HepG2 (cell line): ENCODE measurements around the gene SPRED2. TPM values are rescaled to one million over a fixed set of nuclear protein-coding genes. Genes with fewer than 3 reads are reported as not detected.

Experiments
- ARHGAP35 ChIP-seq: sonication (generic); formaldehyde crosslinking; IDR thresholded peaks from 2 replicates; pipeline ENCODE4 v1.9.0; 2022; ENCODE audit warnings: mild to moderate bottlenecking, inconsistent platforms, moderate library complexity, missing genetic modification reagents, borderline replicate concordance
- CREBL2 ChIP-seq: sonication (generic); formaldehyde crosslinking; IDR thresholded peaks from 2 replicates; pipeline ENCODE4 v1.8.1; 2023; ENCODE audit warnings: missing genetic modification reagents, mild to moderate bottlenecking, borderline replicate concordance
- E2F2 ChIP-seq: sonication (generic); formaldehyde crosslinking; IDR thresholded peaks from 2 replicates; pipeline ENCODE4 v1.4.0; 2020; ENCODE audit warnings: missing genetic modification reagents, borderline replicate concordance
- HNF4A ChIP-seq: sonication (generic); formaldehyde crosslinking; IDR thresholded peaks from 2 replicates; pipeline ENCODE4 v1.4.0; 2020; ENCODE audit warnings: missing genetic modification reagents
- JUN ChIP-seq: sonication (generic); formaldehyde crosslinking; IDR thresholded peaks from 2 replicates; pipeline ENCODE4 v1.4.0; 2020; ENCODE audit warnings: mild to moderate bottlenecking, missing genetic modification reagents
- MAFF ChIP-seq: IDR thresholded peaks from 2 replicates; pipeline ENCODE4 v1.6.1; 2011; ENCODE audit warnings: low read depth, low read length, improper control_type of control experiment
- MEIS2 ChIP-seq: sonication (generic); formaldehyde crosslinking; IDR thresholded peaks from 2 replicates; pipeline ENCODE4 v1.9.0; 2021; ENCODE audit warnings: mild to moderate bottlenecking, missing genetic modification reagents
- MIER3 ChIP-seq: IDR thresholded peaks from 2 replicates; pipeline ENCODE4 v1.6.1; 2016; ENCODE audit warnings: missing compliant biosample characterization, borderline replicate concordance
- MXI1 ChIP-seq: IDR thresholded peaks from 3 replicates; pipeline ENCODE4 v1.6.1; 2012; ENCODE audit warnings: low read depth, low read length, inconsistent platforms, borderline replicate concordance
- NFRKB ChIP-seq: fragments of 450-650 bp; IDR thresholded peaks from 2 replicates; pipeline ENCODE4 v1.6.1; 2017
- PPARG ChIP-seq: conservative IDR thresholded peaks from 2 replicates; pipeline ENCODE4 v1.6.1; 2016; ENCODE audit warnings: missing biosample characterization, missing genetic modification reagents
- SOX5 ChIP-seq: IDR thresholded peaks from 2 replicates; pipeline ENCODE4 v1.6.1; 2016; ENCODE audit warnings: borderline replicate concordance
- THRA ChIP-seq: sonication (generic); formaldehyde crosslinking; IDR thresholded peaks from 2 replicates; pipeline ENCODE4 v1.4.0; 2020; ENCODE audit warnings: missing genetic modification reagents, borderline replicate concordance
- WIZ ChIP-seq: sonication (generic); formaldehyde crosslinking; IDR thresholded peaks from 2 replicates; pipeline ENCODE4 v1.5.1; 2020; ENCODE audit warnings: mild to moderate bottlenecking, missing genetic modification reagents
- ZFP37 ChIP-seq: sonication (generic); formaldehyde crosslinking; IDR thresholded peaks from 2 replicates; pipeline ENCODE4 v1.4.0; 2020; ENCODE audit warnings: missing genetic modification reagents, borderline replicate concordance
- ZMYM4 ChIP-seq: sonication (generic); formaldehyde crosslinking; IDR thresholded peaks from 2 replicates; pipeline ENCODE4 v1.8.1; 2023; ENCODE audit warnings: mild to moderate bottlenecking, missing genetic modification reagents
- ZNF17 ChIP-seq: sonication (generic); formaldehyde crosslinking; IDR thresholded peaks from 2 replicates; pipeline ENCODE4 v1.5.0; 2020; ENCODE audit warnings: mild to moderate bottlenecking, missing genetic modification reagents
- ZNF264 ChIP-seq: sonication (generic); formaldehyde crosslinking; IDR thresholded peaks from 2 replicates; pipeline ENCODE4 v1.4.0; 2020; ENCODE audit warnings: missing genetic modification reagents
- ZNF563 ChIP-seq: sonication (generic); formaldehyde crosslinking; IDR thresholded peaks from 2 replicates; pipeline ENCODE4 v1.8.0; 2022; ENCODE audit warnings: mild to moderate bottlenecking, moderate library complexity, missing genetic modification reagents
- ZNF709 ChIP-seq: sonication (generic); formaldehyde crosslinking; IDR thresholded peaks from 2 replicates; pipeline ENCODE4 v1.5.0; 2020; ENCODE audit warnings: mild to moderate bottlenecking, missing genetic modification reagents
- ZSCAN12 ChIP-seq: sonication (generic); formaldehyde crosslinking; IDR thresholded peaks from 2 replicates; pipeline ENCODE4 v1.9.0; 2021; ENCODE audit warnings: mild to moderate bottlenecking, missing genetic modification reagents
- polyA plus RNA-seq, 8 experiments: library from polyadenylated mRNA; depleted of rRNA in 3 of 8; stranded (reverse) in 7 of 8; unstranded in 1 of 8; fragments of >200 nt; fragmentation: Illumina TruSeq in 4 of 8; extraction: Trizol in 4 of 8; gene quantifications; 2 replicates each; pipeline versions ENCODE4 v1.2.1 to v1.2.3, GENCODE V29; 2011 to 2016; ENCODE audit warnings: low read depth in 4 of 8, missing spikeins in 1 of 8, mixed read lengths in 1 of 8; ENCODE audit not compliant: insufficient read depth in 1 of 8
- total RNA-seq, 5 experiments: library from RNA; depleted of rRNA; stranded (reverse); fragments of >200 nt; fragmentation: Illumina TruSeq; extraction: Trizol; gene quantifications; 2 replicates each; pipeline ENCODE4 v1.2.3, GENCODE V29; 2016; ENCODE audit warnings: low read depth in 1 of 5
- TF ChIP-seq, protein P1 (sequence below): sonication (generic); formaldehyde crosslinking; IDR thresholded peaks from 2 replicates; pipeline ENCODE4 v1.5.0; 2020; ENCODE audit warnings: mild to moderate bottlenecking, missing genetic modification reagents, borderline replicate concordance
- TF ChIP-seq, protein P2 (sequence below): sonication (generic); formaldehyde crosslinking; IDR thresholded peaks from 2 replicates; pipeline ENCODE4 v1.4.0; 2020; ENCODE audit warnings: missing genetic modification reagents, borderline replicate concordance

SPRED2 gene
- total and polyA plus RNA-seq, 2 of the 13 experiments (the other 11 are each of a cell fraction or from before 2014, with no cell fraction given): 13.0 to 37.0 TPM

GRCh38 chr2:65396348-65397026 is 35.9 kb downstream of the SPRED2 start (continued):
- TF ChIP-seq E2F2 (no peak), MIER3 (peak; percentile 74; the same call in 1 of the 2 replicates), ARHGAP35 (CRISPR knock-in tag) (0 out of 2 replicates have a peak, but pooled peaks have one; percentile 38), CREBL2 (CRISPR knock-in tag) (no peak), MAFF (peak; percentile 52; the same call in 1 of the 2 replicates), WIZ (no peak), THRA (CRISPR knock-in tag) (peak; percentile 69), ZMYM4 (CRISPR knock-in tag) (peak; percentile 74), ZSCAN12 (CRISPR knock-in tag) (0 out of 2 replicates have a peak, but pooled peaks have one; percentile 2), ZNF17 (CRISPR knock-in tag) (no peak), ZNF709 (CRISPR knock-in tag) (peak; percentile 90), PPARG (peak; percentile 99), NFRKB (no peak), JUN (CRISPR knock-in tag) (peak; percentile 74; the same call in 1 of the 2 replicates), ZNF264 (CRISPR knock-in tag) (0 out of 2 replicates have a peak, but pooled peaks have one; percentile 68), MXI1 (peak; percentile 69; the same call in 1 of the 3 replicates), HNF4A (CRISPR knock-in tag) (peak; percentile 68), SOX5 (CRISPR knock-in tag) (peak; percentile 73; the same call in 1 of the 2 replicates), ZNF563 (peak; percentile 56), ZFP37 (CRISPR knock-in tag) (0 out of 2 replicates have a peak, but pooled peaks have one; percentile 23), MEIS2 (CRISPR knock-in tag) (peak; percentile 75)
- TF ChIP-seq, protein P1, sequence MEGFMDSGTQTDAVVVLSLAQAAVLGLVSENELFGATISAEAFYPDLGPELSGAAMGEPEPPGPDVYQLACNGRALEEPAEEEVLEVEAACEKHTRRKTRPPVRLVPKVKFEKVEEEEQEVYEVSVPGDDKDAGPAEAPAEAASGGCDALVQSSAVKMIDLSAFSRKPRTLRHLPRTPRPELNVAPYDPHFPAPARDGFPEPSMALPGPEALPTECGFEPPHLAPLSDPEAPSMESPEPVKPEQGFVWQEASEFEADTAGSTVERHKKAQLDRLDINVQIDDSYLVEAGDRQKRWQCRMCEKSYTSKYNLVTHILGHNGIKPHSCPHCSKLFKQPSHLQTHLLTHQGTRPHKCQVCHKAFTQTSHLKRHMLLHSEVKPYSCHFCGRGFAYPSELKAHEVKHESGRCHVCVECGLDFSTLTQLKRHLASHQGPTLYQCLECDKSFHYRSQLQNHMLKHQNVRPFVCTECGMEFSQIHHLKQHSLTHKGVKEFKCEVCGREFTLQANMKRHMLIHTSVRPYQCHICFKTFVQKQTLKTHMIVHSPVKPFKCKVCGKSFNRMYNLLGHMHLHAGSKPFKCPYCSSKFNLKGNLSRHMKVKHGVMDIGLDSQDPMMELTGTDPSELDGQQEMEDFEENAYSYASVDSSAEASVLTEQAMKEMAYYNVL (CRISPR knock-in tag): peak; percentile 100
- TF ChIP-seq, protein P2, sequence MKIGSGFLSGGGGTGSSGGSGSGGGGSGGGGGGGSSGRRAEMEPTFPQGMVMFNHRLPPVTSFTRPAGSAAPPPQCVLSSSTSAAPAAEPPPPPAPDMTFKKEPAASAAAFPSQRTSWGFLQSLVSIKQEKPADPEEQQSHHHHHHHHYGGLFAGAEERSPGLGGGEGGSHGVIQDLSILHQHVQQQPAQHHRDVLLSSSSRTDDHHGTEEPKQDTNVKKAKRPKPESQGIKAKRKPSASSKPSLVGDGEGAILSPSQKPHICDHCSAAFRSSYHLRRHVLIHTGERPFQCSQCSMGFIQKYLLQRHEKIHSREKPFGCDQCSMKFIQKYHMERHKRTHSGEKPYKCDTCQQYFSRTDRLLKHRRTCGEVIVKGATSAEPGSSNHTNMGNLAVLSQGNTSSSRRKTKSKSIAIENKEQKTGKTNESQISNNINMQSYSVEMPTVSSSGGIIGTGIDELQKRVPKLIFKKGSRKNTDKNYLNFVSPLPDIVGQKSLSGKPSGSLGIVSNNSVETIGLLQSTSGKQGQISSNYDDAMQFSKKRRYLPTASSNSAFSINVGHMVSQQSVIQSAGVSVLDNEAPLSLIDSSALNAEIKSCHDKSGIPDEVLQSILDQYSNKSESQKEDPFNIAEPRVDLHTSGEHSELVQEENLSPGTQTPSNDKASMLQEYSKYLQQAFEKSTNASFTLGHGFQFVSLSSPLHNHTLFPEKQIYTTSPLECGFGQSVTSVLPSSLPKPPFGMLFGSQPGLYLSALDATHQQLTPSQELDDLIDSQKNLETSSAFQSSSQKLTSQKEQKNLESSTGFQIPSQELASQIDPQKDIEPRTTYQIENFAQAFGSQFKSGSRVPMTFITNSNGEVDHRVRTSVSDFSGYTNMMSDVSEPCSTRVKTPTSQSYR: peak; percentile 53; the same call in 1 of the 2 replicates
